ENCODE measurements around the gene RET.

Gene RET

DNA sequence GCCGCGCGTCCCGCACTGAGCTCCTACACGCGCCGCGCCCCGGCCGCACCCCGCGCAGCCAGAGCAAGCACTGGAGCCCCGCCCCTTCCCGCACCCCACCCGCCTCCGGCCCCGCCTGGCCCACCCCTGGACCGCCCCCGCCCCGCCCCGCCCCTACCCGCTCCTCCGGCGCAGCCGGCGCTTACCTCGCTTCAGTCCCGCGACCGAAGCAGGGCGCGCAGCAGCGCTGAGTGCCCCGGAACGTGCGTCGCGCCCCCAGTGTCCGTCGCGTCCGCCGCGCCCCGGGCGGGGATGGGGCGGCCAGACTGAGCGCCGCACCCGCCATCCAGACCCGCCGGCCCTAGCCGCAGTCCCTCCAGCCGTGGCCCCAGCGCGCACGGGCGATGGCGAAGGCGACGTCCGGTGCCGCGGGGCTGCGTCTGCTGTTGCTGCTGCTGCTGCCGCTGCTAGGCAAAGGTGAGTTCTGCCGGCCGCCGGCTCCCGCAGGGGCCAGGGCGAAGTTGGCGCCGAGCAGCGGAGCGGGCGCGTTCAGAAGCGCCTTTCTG, at the start of gene RET:
TSS of gene RET (plus strand) at position 194 of the 545 bp plus-strand sequence. CDS start at position 384, 190 bp downstream.
- no peak for DNase-seq

DNA sequence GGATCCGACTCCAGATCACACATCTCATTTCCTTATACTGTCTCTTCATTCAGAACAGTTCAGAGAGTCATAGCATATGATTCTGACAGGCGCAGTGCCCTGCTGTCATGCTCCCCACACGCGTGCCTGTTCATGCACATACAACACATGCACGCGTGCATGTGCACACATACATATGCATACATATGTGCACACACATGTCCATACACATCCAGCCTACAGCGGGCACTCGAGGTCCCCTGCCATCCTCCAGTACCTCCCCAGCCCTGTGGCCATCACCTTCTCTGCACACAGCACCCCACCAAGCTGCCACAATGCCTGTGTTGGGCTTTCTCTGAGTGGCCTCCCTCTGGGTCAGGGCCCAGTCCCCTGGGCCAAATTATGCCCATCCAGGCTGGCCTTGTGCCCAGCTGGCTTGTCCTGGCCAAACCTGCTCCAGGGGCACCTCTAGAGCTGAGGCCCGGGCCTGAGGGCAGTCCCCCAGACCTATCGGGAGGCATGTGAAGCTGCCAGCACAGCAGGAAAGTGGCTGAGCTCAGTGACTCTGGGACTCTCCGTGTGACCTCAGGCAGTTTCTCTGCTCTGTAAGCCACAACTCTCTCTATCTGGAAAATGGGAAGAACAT, 49.4 kb upstream of the RET start:
- DNase-seq: no peak

DNA sequence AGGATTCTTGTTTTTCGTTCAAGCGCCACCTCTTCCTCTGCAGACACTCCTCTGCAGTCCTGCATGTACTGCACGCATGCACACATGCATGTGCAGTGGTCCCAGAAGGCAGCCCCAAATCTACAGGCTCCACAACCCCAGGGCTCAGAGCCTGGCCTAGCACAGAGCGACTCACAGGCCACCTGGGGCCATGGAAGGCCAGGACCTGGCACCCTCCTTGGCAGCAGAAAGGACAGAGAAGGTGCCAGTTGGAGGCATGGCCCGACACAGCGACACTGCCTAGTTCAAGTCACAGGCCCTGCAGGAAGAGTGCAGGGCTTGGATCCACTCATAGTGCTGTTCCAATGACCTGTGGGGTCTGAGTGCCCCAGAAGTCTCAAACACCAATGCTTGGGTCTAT, 48.7 kb upstream of the RET start:
- DNase-seq: no peak

DNA sequence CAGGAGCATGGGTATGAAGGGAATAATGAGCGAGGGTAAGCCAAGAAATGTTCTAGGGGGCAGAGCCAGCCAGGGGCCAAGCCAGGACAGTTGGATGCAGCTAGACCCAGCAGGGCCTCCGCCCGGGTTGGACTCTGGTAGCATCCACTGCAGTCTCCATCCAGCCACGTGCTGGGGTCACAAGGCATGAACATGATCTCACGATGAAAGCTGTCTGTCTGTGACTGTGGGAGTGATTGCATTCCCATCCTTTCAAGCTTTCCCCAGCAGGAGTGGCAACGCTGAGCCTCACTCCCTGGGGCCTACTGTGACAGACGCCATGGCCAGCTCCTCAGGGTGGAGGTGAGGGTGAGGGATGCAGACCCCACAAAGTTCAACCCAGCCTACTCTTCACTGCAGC, 47.8 kb upstream of the RET start:
- DNase-seq: no peak

DNA sequence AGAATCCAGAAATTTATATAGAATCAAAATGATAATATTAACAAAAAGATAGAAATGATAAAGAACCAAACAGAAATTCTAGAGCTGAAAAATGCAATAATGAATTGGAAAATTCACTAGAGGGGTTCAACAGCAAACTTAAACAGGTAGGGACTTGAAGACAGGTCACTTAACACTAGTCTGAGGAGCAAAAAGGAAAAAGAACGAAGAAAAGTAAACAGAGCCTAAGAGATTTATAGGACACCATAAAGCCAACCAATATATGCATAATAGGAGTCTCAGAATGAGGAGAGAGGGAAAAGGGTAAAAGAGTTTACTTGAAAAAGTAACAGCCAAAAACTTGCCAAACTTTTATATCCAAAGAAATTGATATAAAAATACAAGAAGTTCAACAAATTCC, 44.3 kb upstream of the RET start:
- no peak for DNase-seq

DNA sequence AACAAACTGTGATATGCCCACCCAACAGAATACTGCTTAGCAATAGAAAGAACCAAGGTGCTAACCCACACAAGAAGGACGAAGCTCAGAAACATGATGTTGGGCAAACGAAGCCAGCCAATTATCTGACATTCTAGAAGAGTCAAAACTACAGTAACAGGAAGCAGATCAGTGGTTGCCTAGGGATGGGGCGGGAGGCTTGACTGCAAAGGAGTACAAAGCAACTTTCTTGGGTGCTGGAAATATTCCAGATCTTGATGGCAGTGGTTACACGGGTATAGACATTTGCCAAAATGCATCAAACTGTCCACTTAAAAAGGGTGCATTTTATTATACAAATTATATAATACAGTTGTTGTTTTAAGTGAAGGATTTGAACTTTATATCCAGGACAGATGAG, 41.1 kb upstream of the RET start:
- DNase-seq: no peak

DNA sequence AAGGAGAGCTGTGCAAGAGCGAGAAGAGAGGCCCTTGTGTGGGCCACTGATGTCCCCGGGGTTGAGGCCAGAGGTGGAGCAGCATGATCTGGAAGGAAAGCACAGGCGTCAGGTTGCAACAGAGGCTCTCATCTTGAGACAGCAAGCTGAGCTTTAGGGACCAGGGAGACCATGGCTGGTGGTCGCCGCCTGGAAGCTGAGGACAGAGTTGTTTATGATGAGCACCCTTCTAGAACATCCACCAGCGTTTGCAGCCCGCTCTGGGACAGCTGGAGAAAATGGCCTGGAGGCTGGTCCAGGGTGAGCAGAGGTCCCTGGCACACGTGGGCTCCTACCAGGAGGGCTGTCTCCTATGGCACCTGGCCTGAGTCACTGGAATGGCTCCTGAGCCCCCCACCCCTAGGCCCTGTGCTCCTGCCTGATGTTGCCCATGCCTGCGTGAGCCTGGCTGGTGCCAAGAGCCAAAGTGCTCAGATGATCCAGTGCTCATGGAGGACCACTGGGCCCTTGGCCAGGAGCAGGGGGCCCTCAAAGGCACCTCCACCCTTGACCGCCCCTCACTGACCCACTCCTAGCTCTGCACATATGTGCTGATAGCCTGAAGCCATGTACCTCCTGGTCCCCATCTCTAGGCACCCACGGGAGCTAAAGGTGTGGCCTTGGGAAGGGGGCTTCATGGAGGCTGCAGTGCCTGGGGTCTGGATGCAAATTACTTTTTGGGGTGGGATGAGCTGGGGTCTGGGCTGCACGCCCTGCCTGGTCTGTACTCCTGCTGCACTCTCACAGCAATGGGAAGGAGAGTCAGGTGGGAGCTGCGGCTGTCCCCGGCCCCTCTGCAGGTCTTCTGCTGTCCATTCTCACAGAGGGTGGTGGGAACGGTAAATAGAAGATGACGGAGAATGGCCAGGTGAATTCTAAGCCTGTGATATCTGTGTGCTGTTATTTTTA, 40.1 kb upstream of the RET start:
- no peak for DNase-seq

DNA sequence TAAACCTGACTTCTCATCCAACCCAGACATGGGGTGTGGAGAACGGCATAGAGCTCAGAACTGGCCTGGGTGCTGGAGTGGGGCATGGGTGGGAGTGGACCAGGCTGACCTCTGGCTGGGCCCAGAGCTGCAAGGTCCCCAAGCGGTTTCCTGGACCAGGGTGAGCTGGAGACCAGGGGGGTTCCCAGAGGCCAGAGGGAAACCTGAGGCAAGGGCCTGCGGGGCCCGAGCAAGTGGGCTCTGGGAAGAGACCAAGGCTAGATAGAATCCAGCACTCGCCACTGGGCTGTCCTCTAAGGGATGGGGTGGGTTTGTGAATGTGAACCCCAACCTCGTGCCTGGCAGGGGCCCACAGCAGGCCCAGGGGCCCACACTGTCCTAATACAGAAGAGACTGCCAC, 39.4 kb upstream of the RET start:
- no peak for DNase-seq

DNA sequence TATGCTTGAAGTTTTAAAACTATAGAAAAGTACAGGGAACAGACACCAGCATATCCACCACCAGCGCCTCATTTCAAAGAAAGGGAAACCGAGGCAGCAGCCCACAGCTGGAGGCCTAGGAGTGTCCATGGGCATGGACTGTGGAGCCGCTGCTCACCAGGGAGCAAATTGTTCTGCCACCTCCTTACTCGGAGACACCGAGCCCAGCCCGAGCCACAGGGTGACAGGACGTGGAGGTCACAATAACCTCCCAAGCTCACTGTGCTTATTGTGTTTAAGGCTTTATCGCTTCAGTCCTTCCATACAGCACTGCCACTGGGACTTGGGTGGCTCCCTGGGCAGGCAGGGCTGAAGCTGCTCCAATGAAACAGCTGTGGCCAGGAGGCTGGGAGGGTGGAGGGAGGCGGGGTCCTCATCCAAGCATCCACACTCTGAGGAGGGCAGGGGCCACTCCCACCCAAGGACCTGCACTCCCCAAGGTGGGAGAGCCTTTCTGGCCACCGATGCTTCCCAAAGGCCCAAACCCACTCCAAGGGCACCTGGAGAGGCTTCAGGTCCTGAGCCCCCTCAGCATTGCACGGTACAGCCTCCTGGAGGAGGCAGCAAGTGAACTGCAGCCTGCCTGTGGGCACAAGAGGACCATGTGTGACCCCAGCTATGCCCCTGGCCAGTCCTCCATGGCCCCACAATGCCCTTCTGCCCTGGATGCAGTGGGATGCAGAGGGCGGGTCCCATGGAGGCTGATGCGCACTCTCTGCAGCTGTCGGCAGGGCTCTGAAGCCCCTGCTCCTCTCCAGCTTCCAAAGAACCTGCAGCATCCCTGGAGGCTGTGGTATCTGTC, 38.7 kb upstream of the RET start:
- DNase-seq: no peak

DNA sequence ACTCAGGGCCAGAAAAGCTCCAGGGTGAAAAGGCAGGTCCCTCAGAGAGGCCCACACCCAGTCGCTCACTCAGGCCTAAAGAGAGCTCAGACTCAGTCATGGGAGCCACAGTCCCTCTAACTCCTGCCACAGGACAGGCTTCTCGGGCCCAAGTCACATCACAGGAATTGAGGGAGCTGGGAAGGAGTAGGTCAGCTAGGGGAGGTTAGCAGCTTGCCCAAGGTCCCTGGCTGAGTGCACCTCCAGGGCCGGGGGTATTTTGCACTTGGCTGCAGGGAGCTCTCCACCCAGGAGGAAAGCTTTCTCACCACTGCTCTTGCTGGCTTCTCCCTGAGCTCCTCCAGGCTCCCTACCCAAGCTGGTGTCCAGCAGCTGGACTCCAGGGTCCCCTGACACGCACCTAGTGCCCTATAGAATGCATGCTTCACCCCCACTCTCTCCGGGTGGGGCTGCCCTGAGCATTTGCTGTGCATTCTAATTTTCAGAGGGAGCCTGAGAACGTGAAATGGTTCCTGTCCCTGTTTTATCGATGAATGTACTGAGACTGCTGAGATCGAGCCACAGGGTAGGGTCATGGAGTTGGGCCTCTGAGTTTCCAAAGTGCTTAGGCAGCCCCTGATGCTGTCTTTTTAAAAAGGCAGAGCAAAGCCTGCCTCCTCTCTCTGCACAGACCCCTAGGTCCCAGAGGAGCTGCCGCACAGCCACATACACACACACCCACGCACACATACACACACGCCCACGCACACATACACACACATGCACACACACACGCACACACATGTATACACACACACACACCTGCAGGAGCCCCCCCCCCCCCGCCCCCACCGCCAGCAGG, 37.9 kb upstream of the RET start:
- no peak for DNase-seq

DNA sequence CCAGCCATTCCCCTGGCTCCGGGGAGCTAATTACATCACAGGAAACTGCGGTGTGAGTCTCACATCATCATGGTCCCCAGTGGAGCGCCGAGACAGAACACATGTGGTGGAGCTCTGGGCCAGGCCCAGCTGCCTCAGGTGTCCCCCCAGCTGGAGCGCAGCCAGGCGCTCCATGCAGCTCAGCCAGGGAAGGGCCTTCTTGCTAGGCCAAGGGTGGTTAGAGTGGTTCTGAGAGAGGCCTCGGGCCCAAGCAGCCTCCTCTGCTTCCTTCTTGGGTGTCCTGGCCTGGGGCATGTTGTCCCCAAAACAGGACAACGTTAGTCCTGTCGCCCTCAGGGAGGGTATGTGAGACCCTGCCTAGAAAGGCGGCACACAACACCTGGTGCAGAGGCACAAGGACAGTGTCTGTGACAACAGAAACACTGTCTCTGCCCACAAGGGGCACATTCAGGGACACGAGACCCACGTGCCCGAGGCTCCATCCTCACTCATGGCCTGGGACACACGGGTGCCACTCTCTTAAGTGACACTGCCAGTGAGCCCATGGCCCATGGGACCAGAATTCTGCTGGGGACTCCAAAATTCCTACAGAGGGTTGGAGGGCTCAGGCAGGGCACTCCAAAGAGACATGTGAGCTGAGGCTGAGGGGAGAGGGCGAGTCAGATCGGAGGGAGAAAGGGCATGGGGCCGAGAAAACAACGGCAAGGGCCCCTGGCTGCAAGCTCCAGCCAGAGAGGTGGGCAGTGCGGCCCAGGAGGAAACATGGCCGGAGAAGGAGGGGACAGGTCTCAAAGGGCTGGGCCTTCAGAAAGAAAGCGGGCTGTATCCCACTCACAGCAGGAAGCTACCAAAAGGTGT, 37.0 kb upstream of the RET start:
- DNase-seq: no peak

DNA sequence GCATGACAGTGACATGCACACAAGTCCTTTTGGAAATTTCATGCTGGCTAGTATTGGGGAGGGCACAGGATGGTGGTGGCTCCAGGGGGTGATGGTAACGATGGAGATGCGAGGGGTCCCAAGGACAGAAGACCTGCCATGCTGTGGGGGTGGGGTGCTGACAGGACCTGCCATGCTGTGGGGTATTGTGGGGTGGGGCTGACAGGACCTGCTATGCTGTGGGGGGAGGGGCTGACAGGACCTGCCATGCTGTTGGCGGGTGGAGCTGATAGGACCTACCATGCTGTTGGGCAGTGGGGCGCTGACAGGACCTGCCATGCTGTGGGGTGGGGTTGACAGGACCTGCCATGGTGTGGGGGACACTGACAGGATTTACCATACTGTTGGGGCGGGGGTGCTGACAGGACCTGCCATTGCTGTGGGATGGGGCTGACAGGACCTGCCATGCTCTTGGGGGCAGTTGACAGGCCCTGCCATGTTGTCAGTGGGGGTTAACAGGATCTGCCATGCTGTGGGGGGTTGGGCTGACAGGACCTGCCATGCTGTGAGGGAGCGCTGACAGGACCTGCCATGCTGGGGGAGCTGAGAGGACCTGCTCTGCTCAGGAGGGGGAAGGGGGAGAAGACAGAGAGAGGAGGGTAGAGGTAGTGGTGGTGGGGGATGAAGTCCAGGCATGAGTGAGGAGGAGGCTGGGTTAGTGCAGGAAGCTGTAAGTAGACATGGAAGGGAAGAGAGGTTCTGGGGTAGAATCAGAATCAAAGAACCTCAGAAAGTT, 36.2 kb upstream of the RET start:
- DNase-seq: no peak

DNA sequence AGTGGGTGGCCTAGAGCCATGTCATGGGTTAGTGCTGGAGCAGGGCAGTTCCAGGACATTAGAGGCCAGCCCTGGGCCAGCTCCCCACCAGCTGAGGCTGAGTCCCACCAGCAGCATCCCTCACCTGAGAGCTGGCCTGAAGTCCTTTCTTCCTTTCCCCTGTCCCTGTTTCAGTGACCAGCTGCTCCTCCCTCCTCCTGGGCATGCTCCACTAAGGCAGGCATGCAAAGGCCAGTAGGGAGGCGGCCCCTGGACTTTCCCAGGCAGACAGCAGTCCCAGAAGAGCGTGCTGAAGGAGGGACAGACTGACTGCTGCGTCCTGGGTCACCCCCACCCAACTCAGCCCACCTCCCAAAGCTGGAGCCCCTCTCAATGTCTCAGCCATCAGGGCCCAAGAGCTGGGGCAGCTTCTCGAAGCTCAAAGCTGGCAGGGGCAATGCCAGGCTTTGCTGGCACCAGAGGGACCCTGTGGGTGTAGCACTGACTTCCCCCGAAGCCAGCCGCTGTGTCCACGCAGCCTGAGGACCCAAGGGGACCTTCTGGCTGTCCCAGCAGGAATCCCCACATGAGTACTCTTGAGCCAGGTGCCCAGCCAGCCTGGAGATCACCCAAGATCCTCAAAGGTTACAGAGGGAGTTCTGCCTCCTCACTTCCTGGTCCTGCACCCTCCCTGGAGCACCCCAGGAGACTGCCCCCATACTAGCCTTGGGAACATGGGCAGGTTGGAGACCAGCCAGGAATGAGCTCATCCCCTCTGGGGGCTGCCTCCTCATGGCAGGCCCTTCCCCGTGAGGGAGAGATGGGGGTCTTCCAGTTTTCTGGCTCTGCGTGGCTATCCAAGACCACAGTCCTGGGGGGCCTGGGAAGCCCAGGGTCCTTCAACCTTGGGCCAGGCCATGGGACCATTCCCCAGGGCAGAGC, 35.2 kb upstream of the RET start:
- no peak for DNase-seq

DNA sequence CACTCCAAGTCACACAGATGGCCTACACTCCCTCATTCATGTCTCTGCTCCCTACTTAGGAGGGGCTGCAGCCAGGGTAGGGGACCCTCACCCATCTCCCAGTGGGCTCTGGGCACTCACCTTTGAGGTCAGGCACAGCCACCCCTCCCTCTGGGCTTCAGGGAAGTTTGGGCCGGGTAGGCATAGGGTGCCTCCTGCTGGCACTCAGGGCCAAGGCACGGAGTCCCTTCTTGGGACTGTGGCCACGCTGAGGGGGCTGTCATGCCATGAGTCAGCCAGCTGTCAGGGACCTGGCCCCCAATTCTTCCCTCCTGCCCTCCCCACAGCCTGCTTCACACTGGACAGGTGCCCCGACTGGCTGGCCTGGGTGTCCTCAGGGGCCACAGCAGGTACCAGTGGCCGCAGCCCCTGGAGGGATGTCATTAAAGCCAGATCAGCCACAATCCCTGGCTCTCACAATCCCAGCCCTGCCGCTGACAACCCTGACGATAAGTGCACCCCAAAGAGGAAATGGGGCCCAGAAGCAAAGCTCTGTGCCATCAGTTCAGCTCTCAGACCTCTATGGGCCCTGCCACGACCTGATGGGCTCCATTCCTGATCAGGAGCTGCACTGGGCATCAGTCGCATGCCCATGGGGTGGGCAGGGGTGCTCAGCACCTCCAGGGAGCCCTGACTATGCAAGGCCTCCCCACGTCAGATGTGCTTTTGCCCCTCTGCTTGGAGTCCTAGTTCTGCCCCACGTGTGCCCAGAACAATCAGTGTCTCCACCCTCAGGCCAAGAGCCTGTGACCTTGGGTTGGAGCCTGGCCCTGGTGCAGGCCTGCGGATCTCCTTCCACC, 34.1 kb upstream of the RET start:
- DNase-seq: no peak

DNA sequence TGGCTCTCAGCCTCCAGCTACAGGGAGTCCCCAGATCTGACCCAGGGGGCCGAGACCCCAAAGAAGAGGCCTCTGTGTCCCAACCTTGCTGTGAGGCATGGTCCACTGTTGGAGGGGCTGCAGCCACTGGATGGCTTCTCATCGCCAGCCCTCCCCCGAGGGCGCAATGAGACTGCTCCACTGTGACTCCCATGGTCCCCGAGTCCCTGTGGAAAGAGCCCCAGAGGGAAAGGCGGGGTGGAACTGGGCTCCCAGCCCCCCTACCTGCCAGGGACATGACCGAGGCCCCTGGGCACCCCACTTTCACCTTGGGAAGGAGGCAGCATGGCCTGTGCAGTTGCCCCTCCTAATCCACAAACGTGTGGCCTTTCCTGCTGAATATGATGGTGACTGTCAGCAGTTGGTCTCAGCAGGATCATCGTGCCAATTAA, 33.5 kb upstream of the RET start:
- no peak for DNase-seq

DNA sequence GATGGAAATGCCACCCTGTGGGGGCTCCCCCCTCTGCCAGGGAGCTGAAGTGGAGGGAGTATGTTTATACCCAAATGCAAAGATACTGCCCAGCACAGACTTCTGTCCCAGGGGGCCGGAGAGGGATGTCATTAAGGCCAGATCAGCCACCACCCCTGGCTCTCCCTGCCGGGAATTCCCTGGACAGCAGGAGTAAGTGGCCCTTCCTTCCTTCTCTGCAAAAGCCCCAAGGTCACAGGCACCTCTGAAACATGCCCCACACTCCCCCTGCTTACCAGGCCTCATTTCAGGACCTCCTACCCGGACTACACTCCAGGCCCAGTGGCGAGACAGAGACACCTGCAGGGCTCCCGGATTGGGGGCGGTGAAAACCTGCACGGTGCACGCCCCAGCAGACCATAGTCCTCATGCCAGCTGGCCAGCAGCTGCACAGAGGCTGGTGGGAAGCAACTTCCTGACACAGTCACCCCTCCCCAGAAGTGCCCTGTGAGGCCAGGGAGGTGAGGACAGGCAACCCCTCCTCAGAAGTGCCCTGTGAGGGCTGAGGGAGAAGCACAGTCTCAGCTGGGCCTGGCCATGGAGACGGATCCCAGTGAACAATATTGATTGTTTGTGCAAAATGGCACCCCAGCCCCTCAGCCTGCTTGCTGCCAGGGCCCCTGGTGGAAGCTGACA, 33.0 kb upstream of the RET start:
- no peak for DNase-seq

DNA sequence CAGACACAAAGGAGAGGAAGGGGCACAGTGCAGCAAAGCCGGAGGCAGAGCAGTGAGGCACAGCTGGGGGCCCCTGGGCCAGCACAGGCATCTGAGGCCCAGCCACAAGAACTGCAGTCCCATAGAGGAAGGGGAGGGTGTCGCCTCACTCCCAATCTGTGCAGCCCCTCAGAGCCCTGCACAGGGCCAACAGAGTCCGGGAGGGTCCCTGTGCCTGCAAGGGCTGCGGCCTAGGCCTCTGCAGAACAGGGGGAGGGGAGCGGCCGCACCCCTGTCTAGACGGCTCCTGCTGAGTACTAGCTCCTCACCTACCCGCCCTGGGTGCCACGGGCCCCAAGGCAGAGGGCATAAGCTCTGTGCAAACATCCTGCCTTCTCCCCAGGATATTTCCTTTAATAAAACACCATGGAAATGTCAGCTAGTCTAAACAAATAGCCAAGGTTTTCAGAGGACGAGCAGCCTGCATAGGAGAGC, 32.4 kb upstream of the RET start:
- no peak for DNase-seq
